Esophagus (tissue), 2 donors: ENCODE data around the gene ZNF157. TPM values are rescaled to one million over a fixed set of nuclear protein-coding genes. Genes with fewer than 3 reads are reported as not detected.
"Not testable (repeated sequence)": the region's sequence is repeated elsewhere in the genome, so short reads cannot be mapped to it uniquely, and the experiment has no call there.

Experiments used
- H3K27ac ChIP-seq, 2 donors: one replicate each; pipeline ENCODE4 v1.5.1; 2013; ENCODE audit warnings: low read depth in 2 of 2, mild to moderate bottlenecking in 2 of 2, inconsistent platforms in 1 of 2, low read length in 1 of 2, moderate library complexity in 1 of 2
- H3K27me3 ChIP-seq, 2 donors: one replicate each; pipeline ENCODE4 v1.6.1; 2013; ENCODE audit warnings: low read length in 2 of 2, control low read depth in 1 of 2, mild to moderate bottlenecking in 1 of 2; ENCODE audit not compliant: insufficient read depth in 2 of 2, control insufficient read depth in 1 of 2
- H3K36me3 ChIP-seq, 2 donors: one replicate each; pipeline ENCODE4 v1.6.1; 2013; ENCODE audit warnings: low read length in 1 of 2; ENCODE audit not compliant: control insufficient read depth in 2 of 2, insufficient read depth in 2 of 2
- H3K4me1 ChIP-seq, 2 donors: one replicate each; pipeline ENCODE4 v1.6.1; 2013; ENCODE audit warnings: low read length in 1 of 2; ENCODE audit not compliant: control insufficient read depth in 2 of 2, insufficient read depth in 2 of 2
- H3K4me3 ChIP-seq, 2 donors: one replicate each; pipeline ENCODE4 v1.5.1; 2013; ENCODE audit warnings: low read length in 2 of 2, mild to moderate bottlenecking in 2 of 2, low read depth in 1 of 2, moderate library complexity in 1 of 2
- H3K9me3 ChIP-seq, 2 donors: one replicate each; pipeline ENCODE4 v1.6.1; 2013; ENCODE audit warnings: mild to moderate bottlenecking in 2 of 2, low read depth in 1 of 2, low read length in 1 of 2, moderate library complexity in 1 of 2; ENCODE audit not compliant: control insufficient read depth in 2 of 2, insufficient read depth in 1 of 2
- whole genome bisulfite sequencing, 2 donors: extraction: QIAGEN DNeasy Blood & Tissue Kit; methylation state at CpG; one replicate each; pipeline ENCODE4 v1.1.7; 2013; 5-methylcytosine and 5-hydroxymethylcytosine counted together
- polyA plus RNA-seq, 2 donors: library from polyadenylated mRNA; stranded (reverse); fragments of 200-250 nt; gene quantifications; one replicate each; pipeline ENCODE4 v1.2.3, GENCODE V29; 2013
- donor health status: healthy with polysubstance abuse.
- donor health status: Bipolar disorder and iron deficiency.

ZNF157 gene
- polyA plus RNA-seq, 2 donors, result 0.08 to 0.10 TPM

DNA sequence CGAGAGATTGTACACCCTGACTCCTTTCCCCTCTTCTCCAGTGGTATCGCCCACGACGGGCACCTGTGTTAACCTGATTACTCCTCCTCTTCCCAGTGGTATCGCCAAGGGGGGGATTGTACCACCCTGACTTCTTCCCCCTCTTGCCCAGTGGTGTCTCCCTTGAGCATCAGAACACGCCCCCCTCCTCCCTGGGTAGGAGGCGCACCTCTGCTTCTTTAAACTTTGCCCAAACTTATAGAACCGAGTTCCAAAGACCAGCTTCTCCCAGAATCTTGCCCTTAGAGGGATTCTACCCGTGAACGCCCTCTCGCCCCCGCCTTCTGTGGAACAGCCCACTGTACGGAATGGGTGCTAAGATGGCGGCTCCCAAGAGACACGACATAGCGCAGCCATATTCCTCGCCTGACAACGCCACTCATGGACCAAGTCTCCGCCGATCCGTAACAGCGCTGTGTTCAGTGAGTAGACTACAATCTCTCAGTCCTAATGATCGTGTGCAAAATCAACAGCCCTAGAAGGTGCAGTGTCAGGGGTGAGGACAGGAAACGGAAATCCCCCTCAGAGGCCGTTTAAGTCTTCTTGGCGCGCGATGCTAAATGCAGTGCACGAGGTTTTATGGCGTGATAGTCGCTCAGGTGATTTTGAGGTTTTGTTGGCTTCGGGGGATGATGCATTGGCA, 4.2 kb upstream of the ZNF157 start:
- 3 to 29% methylated on average over 32 of the region's 32 CpGs for WGBS, 2 donors
- peak overlapping the region; percentile 37 to 38 for H3K4me3 ChIP-seq
- peak overlapping the region; percentile 29 to 33 for H3K27ac ChIP-seq
- no peaks in the 10 kb centered on the region for H3K27me3 ChIP-seq
- H3K4me1 ChIP-seq, result no peaks in the 10 kb centered on the region
- no peaks in the 10 kb centered on the region for H3K36me3 ChIP-seq
- no peaks in the 10 kb centered on the region for H3K9me3 ChIP-seq

- WGBS, 2 donors, result 70 to 76% methylated on average over 5 of the region's 5 CpGs
- Histone ChIP-seq H3K9me3 (no peaks in the 10 kb centered on the region), H3K4me3 (no peak overlapping the region), H3K27me3 (no peaks in the 10 kb centered on the region), H3K27ac (no peak overlapping the region), H3K36me3 (no peaks in the 10 kb centered on the region), H3K4me1 (no peaks in the 10 kb centered on the region)
Measured at GRCh38 chrX:47373198-47373597, 2.8 kb downstream of the ZNF157 start.

- H3K36me3 ChIP-seq, result no peaks in the 10 kb centered on the region
- no peaks in the 10 kb centered on the region for H3K9me3 ChIP-seq
- H3K4me3 ChIP-seq, result no peak overlapping the region
- no peaks in the 10 kb centered on the region for H3K4me1 ChIP-seq
- no peaks in the 10 kb centered on the region for H3K27me3 ChIP-seq
- 45 to 55% methylated on average over 10 of the region's 10 CpGs for WGBS, 2 donors
- no peak overlapping the region for H3K27ac ChIP-seq
Measured at GRCh38 chrX:47380268-47380667, 9.9 kb downstream of the ZNF157 start.

GRCh38 chrX:47380837-47381236, 10.5 kb downstream of the ZNF157 start:
- not testable (repeated sequence) for H3K9me3 ChIP-seq, H3K4me1 ChIP-seq, H3K36me3 ChIP-seq, H3K27me3 ChIP-seq, H3K27ac ChIP-seq, H3K4me3 ChIP-seq

DNA sequence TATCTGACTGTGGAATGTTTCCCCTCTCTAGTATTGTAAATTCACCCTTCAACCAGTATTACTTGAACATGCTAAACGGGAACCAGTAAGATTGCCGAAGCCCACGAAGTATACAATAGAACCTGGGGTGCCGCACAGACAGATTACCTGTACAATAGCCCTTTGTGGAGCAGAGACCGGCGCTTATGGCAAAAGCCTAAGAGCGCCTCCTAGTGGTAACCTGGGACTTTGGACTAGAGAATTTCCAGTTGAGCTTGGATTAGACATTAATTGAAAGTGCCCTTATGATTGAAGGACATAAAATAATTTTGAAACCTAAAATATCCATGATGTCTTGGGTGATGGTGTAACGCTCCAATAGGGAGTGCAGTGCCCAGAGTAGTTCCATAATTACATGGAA, 14.1 kb downstream of the ZNF157 start:
- Histone ChIP-seq H3K27me3 (no peaks in the 10 kb centered on the region), H3K4me1 (no peaks in the 10 kb centered on the region), H3K4me3 (no peak overlapping the region), H3K36me3 (no peaks in the 10 kb centered on the region), H3K9me3 (no peaks in the 10 kb centered on the region), H3K27ac (no peak overlapping the region)
- WGBS, 2 donors, result 4 to 9% methylated on average over 8 of the region's 8 CpGs

DNA sequence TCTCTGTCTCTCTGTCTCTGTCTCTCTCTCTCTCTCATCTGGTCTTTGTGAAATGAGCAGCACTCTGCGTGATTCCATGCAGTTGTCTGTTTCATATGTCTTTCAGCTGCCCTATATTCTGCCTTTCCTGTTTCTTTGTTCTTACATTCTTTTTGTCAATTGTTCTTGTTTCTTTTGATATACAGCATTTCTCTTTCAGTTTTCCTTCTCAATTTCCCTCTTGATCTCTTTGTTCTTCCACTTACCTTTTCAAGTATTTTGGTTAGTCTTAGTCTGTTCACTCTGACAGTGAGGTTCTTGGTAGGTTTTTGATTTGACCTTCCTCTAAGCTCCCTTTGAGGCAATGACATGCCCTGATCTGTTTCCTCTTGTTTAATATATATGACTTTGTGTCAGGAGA, 20.4 kb downstream of the ZNF157 start:
- no peak overlapping the region for H3K4me3 ChIP-seq
- no peaks in the 10 kb centered on the region for H3K9me3 ChIP-seq
- no peaks in the 10 kb centered on the region for H3K27me3 ChIP-seq
- no peaks in the 10 kb centered on the region for H3K4me1 ChIP-seq
- 33 to 44% methylated on average over 1 of the region's 1 CpG for WGBS, 2 donors
- no peak overlapping the region for H3K27ac ChIP-seq
- no peaks in the 10 kb centered on the region for H3K36me3 ChIP-seq

- Histone ChIP-seq H3K4me1 (no peaks in the 10 kb centered on the region), H3K36me3 (no peaks in the 10 kb centered on the region), H3K4me3 (no peak overlapping the region), H3K27ac (no peak overlapping the region), H3K9me3 (peaks cover 0 to 20% of the 10 kb centered on the region in 2 donors), H3K27me3 (no peaks in the 10 kb centered on the region)
- WGBS, 2 donors, result 89 to 92% methylated on average over 8 of the region's 8 CpGs
Measured at GRCh38 chrX:47413179-47413594, 42.8 kb downstream of the ZNF157 start.

DNA sequence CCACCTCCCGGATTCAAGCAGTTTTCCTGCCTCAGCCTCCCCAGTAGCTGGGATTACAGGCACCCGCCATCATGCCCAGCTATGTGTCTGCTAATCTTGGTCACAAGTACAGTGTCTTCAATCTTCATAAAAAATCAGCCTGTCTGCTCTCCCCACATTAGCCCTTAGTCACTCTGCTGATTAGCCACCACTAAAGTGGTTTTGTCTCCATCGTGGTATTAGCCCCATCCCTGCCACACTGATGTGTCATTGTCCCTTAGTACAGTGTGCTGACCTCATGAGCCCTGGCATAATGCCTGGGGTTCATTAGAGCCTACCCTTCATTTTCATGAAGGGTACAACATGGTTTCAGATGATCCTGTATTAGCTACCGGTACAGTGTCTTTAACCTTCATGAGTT, 49.9 kb downstream of the ZNF157 start:
- no peaks in the 10 kb centered on the region for H3K4me1 ChIP-seq
- WGBS, 2 donors, result 82 to 91% methylated on average over 4 of the region's 4 CpGs
- no peak overlapping the region for H3K4me3 ChIP-seq

GRCh38 chrX:47420962-47421361, 50.6 kb downstream of the ZNF157 start:
- Histone ChIP-seq H3K4me3 (no peak overlapping the region), H3K4me1 (no peaks in the 10 kb centered on the region), H3K36me3 (no peaks in the 10 kb centered on the region), H3K9me3 (peaks cover 0 to 5% of the 10 kb centered on the region in 2 donors), H3K27ac (no peak overlapping the region), H3K27me3 (no peaks in the 10 kb centered on the region)
- 35 to 52% methylated on average over 5 of the region's 5 CpGs for WGBS, 2 donors

More for the DNA sequence above, 49.9 kb downstream of the ZNF157 start:
- Histone ChIP-seq H3K27me3 (no peaks in the 10 kb centered on the region), H3K27ac (no peak overlapping the region), H3K9me3 (peaks cover 0 to 5% of the 10 kb centered on the region in 2 donors), H3K36me3 (no peaks in the 10 kb centered on the region)

GRCh38 chrX:47422444-47422843, 52.1 kb downstream of the ZNF157 start:
- H3K4me1 ChIP-seq, result no peaks in the 10 kb centered on the region
- H3K36me3 ChIP-seq, result no peaks in the 10 kb centered on the region
- whole genome bisulfite sequencing, 2 donors, result 72 to 91% methylated on average over 2 of the region's 2 CpGs
- H3K27ac ChIP-seq, result no peak overlapping the region
- no peak overlapping the region for H3K4me3 ChIP-seq
- no peaks in the 10 kb centered on the region for H3K27me3 ChIP-seq
- H3K9me3 ChIP-seq, result peaks cover 0 to 3% of the 10 kb centered on the region in 2 donors
